ENCODE data around the gene CDKN1B.
"Not testable (repeated sequence)": the region's sequence is repeated elsewhere in the genome, so short reads cannot be mapped to it uniquely, and the experiment has no call there.

- TF ChIP-seq, protein P1, sequence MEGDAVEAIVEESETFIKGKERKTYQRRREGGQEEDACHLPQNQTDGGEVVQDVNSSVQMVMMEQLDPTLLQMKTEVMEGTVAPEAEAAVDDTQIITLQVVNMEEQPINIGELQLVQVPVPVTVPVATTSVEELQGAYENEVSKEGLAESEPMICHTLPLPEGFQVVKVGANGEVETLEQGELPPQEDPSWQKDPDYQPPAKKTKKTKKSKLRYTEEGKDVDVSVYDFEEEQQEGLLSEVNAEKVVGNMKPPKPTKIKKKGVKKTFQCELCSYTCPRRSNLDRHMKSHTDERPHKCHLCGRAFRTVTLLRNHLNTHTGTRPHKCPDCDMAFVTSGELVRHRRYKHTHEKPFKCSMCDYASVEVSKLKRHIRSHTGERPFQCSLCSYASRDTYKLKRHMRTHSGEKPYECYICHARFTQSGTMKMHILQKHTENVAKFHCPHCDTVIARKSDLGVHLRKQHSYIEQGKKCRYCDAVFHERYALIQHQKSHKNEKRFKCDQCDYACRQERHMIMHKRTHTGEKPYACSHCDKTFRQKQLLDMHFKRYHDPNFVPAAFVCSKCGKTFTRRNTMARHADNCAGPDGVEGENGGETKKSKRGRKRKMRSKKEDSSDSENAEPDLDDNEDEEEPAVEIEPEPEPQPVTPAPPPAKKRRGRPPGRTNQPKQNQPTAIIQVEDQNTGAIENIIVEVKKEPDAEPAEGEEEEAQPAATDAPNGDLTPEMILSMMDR (IDR thresholded peaks at IDR 0.05; ENCODE audit: low read depth, low read length): not testable (repeated sequence)
- not testable (repeated sequence) for TF ChIP-seq MAX (IDR thresholded peaks at IDR 0.05; ENCODE audit: low read depth, low read length)
These were observed 21.0 kb downstream of the CDKN1B start for GRCh38 chr12:12738152-12738551.
